ENCODE measurements around the gene TMPO. TPM values are rescaled to one million over a fixed set of nuclear protein-coding genes. Genes with fewer than 3 reads are reported as not detected.
"Not testable (repeated sequence)": the region's sequence is repeated elsewhere in the genome, so short reads cannot be mapped to it uniquely, and the experiment has no call there.

The TMPO gene
- total and polyA plus RNA-seq, 2 experiments from 2014 or later: 30.0 to 67.5 TPM

DNA sequence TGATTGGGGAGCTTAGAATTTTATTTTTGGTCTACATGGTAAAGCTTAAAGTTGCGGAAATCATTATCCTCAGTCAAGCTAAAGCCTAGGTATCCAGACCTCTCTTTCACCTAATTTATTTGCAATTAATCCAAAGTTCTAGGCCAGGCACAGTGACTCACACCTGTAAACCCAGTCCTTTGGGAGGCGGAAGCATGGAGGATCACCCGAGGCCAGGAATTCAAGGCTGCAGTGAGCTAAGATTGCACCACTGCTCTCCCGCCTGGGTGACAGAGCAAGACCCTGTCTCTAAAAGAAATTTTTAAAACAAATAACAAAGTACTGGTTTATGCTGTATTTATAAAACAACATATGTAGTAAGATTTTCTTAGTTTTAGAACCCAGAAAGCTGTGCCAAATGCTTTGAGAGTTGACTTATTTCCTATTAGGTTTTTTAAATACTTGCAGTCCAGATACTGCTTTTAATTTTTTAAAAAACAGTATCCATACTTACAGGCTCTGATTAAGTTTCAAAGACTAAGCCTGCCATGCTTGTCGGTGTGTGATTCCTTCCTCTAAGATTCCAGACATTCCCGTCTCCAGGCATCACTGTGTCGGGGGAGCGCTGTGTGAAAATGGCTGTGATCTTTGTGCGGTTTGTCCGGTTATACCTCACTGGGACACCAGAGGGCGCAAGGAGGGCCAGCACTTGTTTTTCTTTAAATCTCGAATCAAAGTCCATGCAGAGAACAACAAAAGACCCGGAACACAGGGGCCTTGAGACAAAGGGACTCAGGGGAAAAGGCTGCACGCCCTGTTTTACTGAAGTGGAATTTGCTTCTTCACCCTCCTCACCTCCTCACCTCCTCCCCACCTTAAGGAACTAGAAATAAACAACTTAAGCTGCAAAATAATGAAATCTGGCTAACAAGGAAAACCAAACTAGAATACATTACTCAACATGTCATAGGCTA is 24.6 kb upstream of the TMPO start:
- 23 to 26% methylated on average over 14 of the region's 14 CpGs for whole genome bisulfite sequencing, 2 experiments (ENCODE audit: low coverage in 1 of 2, low lambda C conversion rate in 2 of 2, missing lambda C conversion rate in 2 of 2)
- peak overlapping the region; percentile 65 for H3K27ac ChIP-seq
- no peaks in the 10 kb centered on the region for H3K9me2 ChIP-seq (ENCODE audit: insufficient read depth)
- peak overlapping the region; percentile 98 for H2AFZ ChIP-seq
- no peaks in the 10 kb centered on the region for H3K27me3 ChIP-seq (replicated peaks; ENCODE audit: insufficient read depth)
- H3K4me3 ChIP-seq: 0 out of 2 replicates have a peak overlapping the region, but pooled peaks have one; percentile 41
- peak overlapping the region; percentile 62 for H3K4me2 ChIP-seq (ENCODE audit: unreplicated experiment)
- H4K20me1 ChIP-seq (ENCODE audit: insufficient read depth): no peaks in the 10 kb centered on the region
- H3K9me3 ChIP-seq (ENCODE audit: low read depth): no peaks in the 10 kb centered on the region
- H3K9ac ChIP-seq: peak overlapping the region; percentile 59
- peak; percentile 86 for DNase-seq
- in situ Hi-C loops (cut with MboI): no loop called here
- no peaks in the 10 kb centered on the region for H3K36me3 ChIP-seq (ENCODE audit: low read depth)
- peaks cover 11% of the 10 kb centered on the region for H3K4me1 ChIP-seq (ENCODE audit: insufficient read depth)
- no peaks in the 10 kb centered on the region for H3K79me2 ChIP-seq (ENCODE audit: insufficient read depth)
- TF ChIP-seq EZH2phosphoT487 (IDR thresholded peaks at IDR 0.05; ENCODE audit: insufficient read depth, low read depth): no peak
- TF ChIP-seq EZH2 (IDR thresholded peaks at IDR 0.05; ENCODE audit: insufficient read depth, poor library complexity, severe bottlenecking): no peak
- H3F3A ChIP-seq (ENCODE audit: insufficient read depth): no peaks in the 10 kb centered on the region

GRCh38 chr12:98492580-98493140 is 22.7 kb upstream of the TMPO start:
- Histone ChIP-seq H3K4me2 (ENCODE audit: unreplicated experiment) (no peak overlapping the region), H3F3A (ENCODE audit: insufficient read depth) (no peaks in the 10 kb centered on the region), H3K27me3 (replicated peaks; ENCODE audit: insufficient read depth) (no peaks in the 10 kb centered on the region), H3K4me1 (ENCODE audit: insufficient read depth) (peaks cover 11% of the 10 kb centered on the region), H2AFZ (no peak overlapping the region), H3K4me3 (no peak overlapping the region), H3K9me2 (ENCODE audit: insufficient read depth) (no peaks in the 10 kb centered on the region), H3K9me3 (ENCODE audit: low read depth) (no peaks in the 10 kb centered on the region), H3K36me3 (ENCODE audit: low read depth) (no peaks in the 10 kb centered on the region), H3K79me2 (ENCODE audit: insufficient read depth) (no peaks in the 10 kb centered on the region), H4K20me1 (ENCODE audit: insufficient read depth) (no peaks in the 10 kb centered on the region), H3K27ac (no peak overlapping the region), H3K9ac (no peak overlapping the region)
- no peak for TF ChIP-seq EZH2phosphoT487 (IDR thresholded peaks at IDR 0.05; ENCODE audit: insufficient read depth, low read depth)
- no peak for TF ChIP-seq EZH2 (IDR thresholded peaks at IDR 0.05; ENCODE audit: insufficient read depth, poor library complexity, severe bottlenecking)
- DNase-seq: no peak
- in situ Hi-C loops (cut with MboI): no loop called here
- 52 to 58% methylated on average over 4 of the region's 4 CpGs for WGBS, 2 experiments (ENCODE audit: low coverage in 1 of 2, low lambda C conversion rate in 2 of 2, missing lambda C conversion rate in 2 of 2)

DNA sequence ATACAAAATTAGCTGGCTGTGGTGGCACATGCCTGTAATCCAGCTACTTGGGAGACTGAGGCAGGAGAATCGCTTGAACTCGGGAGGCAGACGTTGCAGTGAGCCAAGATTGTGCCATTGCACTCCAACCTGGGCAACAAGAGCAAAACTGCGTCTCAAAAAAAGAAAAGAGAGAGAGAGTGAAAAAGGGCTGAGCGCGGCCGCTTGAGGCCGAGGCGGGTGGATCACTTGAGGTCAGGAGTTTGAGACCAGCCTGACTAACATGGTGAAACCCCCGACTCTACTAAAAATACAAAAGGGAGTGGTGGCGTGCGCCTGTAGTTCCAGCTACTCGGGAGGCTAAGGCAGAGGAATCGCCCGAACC is 14.1 kb upstream of the TMPO start:
- H3K4me3 ChIP-seq; DNase-seq; H3K79me2 ChIP-seq (ENCODE audit: insufficient read depth); H3K9ac ChIP-seq; H4K20me1 ChIP-seq (ENCODE audit: insufficient read depth); H3K4me1 ChIP-seq (ENCODE audit: insufficient read depth); H3K4me2 ChIP-seq (ENCODE audit: unreplicated experiment); H3K9me3 ChIP-seq (ENCODE audit: low read depth); H3K27ac ChIP-seq; H3K36me3 ChIP-seq (ENCODE audit: low read depth); in situ Hi-C loops (cut with MboI); H2AFZ ChIP-seq; H3K27me3 ChIP-seq (replicated peaks; ENCODE audit: insufficient read depth); H3K9me2 ChIP-seq (ENCODE audit: insufficient read depth): not testable (repeated sequence)
- H3F3A ChIP-seq (ENCODE audit: insufficient read depth): peaks cover 15% of the 10 kb centered on the region
- WGBS, 2 experiments (ENCODE audit: low coverage in 1 of 2, low lambda C conversion rate in 2 of 2, missing lambda C conversion rate in 2 of 2): 95 to 98% methylated on average over 12 to 15 of the region's 15 CpGs

DNA sequence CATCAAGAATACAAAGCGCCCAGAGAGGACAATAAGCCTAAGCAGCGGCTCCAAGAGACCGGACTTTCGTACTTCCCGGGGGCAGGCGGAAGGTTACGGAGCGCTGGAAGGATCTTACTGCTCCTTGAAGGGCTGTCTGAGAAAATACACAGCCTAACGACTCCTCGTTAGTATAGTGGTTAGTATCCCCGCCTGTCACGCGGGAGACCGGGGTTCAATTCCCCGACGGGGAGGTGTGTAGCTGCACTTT is 12.1 kb upstream of the TMPO start:
- H4K20me1 ChIP-seq (ENCODE audit: insufficient read depth): no peaks in the 10 kb centered on the region
- in situ Hi-C loops (cut with MboI): no loop called here
- H3K27ac ChIP-seq: peak overlapping the region; percentile 87
- H3K9ac ChIP-seq: peak overlapping the region; percentile 89
- peak overlapping the region; percentile 93 for H2AFZ ChIP-seq
- H3K36me3 ChIP-seq (ENCODE audit: low read depth): no peaks in the 10 kb centered on the region
- peak overlapping the region; percentile 96 for H3K4me2 ChIP-seq (ENCODE audit: unreplicated experiment)
- no peak for TF ChIP-seq EZH2 (IDR thresholded peaks at IDR 0.05; ENCODE audit: insufficient read depth, poor library complexity, severe bottlenecking)
- TF ChIP-seq EZH2phosphoT487 (IDR thresholded peaks at IDR 0.05; ENCODE audit: insufficient read depth, low read depth): no peak
- H3K4me3 ChIP-seq: peak overlapping the region; percentile 84
- DNase-seq: peak; percentile 89
- 1% methylated on average over 16 of the region's 16 CpGs for WGBS, 2 experiments (ENCODE audit: low coverage in 1 of 2, low lambda C conversion rate in 2 of 2, missing lambda C conversion rate in 2 of 2)
- H3K4me1 ChIP-seq (ENCODE audit: insufficient read depth): no peaks in the 10 kb centered on the region
- H3K79me2 ChIP-seq (ENCODE audit: insufficient read depth): no peaks in the 10 kb centered on the region
- no peaks in the 10 kb centered on the region for H3K9me3 ChIP-seq (ENCODE audit: low read depth)
- H3K9me2 ChIP-seq (ENCODE audit: insufficient read depth): no peaks in the 10 kb centered on the region
- no peaks in the 10 kb centered on the region for H3K27me3 ChIP-seq (replicated peaks; ENCODE audit: insufficient read depth)
- H3F3A ChIP-seq (ENCODE audit: insufficient read depth): peaks cover 15% of the 10 kb centered on the region
